Activated gamma-delta T cell (primary cell): ENCODE data around the gene UNC80.

Experiments used
- DNase-seq: peaks from one replicate; lab custom pipeline; 2025; lab: John Stamatoyannopoulos, UW

UNC80 gene

GRCh38 chr2:210027608-210028007 is 256.0 kb downstream of the UNC80 start:
- no peak for DNase-seq

- DNase-seq, result no peak
These were observed 256.5 kb downstream of the UNC80 start for GRCh38 chr2:210028178-210028577.

GRCh38 chr2:210034087-210034683 is 262.6 kb downstream of the UNC80 start:
- DNase-seq, result no peak

GRCh38 chr2:210035679-210036078 is 264.0 kb downstream of the UNC80 start:
- no peak for DNase-seq

GRCh38 chr2:210038078-210038477 is 266.4 kb downstream of the UNC80 start:
- no peak for DNase-seq

- no peak for DNase-seq
These were observed 275.3 kb downstream of the UNC80 start for GRCh38 chr2:210046851-210047500.
